DND-41 (cell line): Measurements from ENCODE around the gene TMEM236.

Experiments
- ATAC-seq: fragments of 200-7000 bp; cut with Tn5 transposase; 3 replicates; pipeline ENCODE4 v1.9.1; 2021; ENCODE audit warnings: low read depth; ENCODE audit not compliant: insufficient read depth
- DNase-seq: peaks from one replicate; pipeline ENCODE4 v3.0.0-alpha.2; 2020
- H2AFZ ChIP-seq: 2 replicates; pipeline ENCODE4 v1.6.0; 2012; ENCODE audit warnings: low read depth, low read length
- H3K27ac ChIP-seq: 2 replicates; pipeline ENCODE4 v1.5.1; 2012; ENCODE audit warnings: low read length, inconsistent platforms
- H3K27me3 ChIP-seq: fragments of 200-600 bp; sonication (generic); 2 replicates; pipeline ENCODE4 v1.6.0; 2012; ENCODE audit warnings: low read length, mild to moderate bottlenecking, inconsistent platforms; ENCODE audit not compliant: insufficient read depth, poor library complexity
- H3K36me3 ChIP-seq: 2 replicates; pipeline ENCODE4 v1.5.1; 2012; ENCODE audit warnings: low read length, inconsistent platforms; ENCODE audit not compliant: insufficient read depth
- H3K4me1 ChIP-seq: 2 replicates; pipeline ENCODE4 v1.5.1; 2012; ENCODE audit warnings: mild to moderate bottlenecking, low read length; ENCODE audit not compliant: insufficient read depth
- H3K4me2 ChIP-seq: 2 replicates; pipeline ENCODE4 v1.6.0; 2012; ENCODE audit warnings: mild to moderate bottlenecking, moderate library complexity, low read length, inconsistent platforms; ENCODE audit not compliant: insufficient read depth
- H3K4me3 ChIP-seq, 2 experiments: fragments of 200-600 bp in 1 of 2; shearing (Covaris generic) in 1 of 2; 2 replicates each; pipeline ENCODE4 v1.5.1; 2012 to 2016; ENCODE audit warnings: inconsistent platforms in 2 of 2, low read length in 2 of 2, mild to moderate bottlenecking in 2 of 2, low read depth in 1 of 2, moderate library complexity in 1 of 2
- H3K79me2 ChIP-seq: 2 replicates; pipeline ENCODE4 v1.6.0; 2012; ENCODE audit warnings: low read length, inconsistent platforms; ENCODE audit not compliant: insufficient read depth
- H3K9ac ChIP-seq: 2 replicates; pipeline ENCODE4 v1.6.0; 2012; ENCODE audit warnings: low read depth, mild to moderate bottlenecking, inconsistent platforms, low read length, moderate library complexity
- H3K9me3 ChIP-seq: 2 replicates; pipeline ENCODE4 v1.5.1; 2012; ENCODE audit warnings: low read length, moderate library complexity, mild to moderate bottlenecking, inconsistent platforms; ENCODE audit not compliant: insufficient read depth, severe bottlenecking
- H4K20me1 ChIP-seq: 2 replicates; pipeline ENCODE4 v1.6.0; 2012; ENCODE audit warnings: low read length; ENCODE audit not compliant: insufficient read depth
- EZH2 ChIP-seq: IDR thresholded peaks from 3 replicates; pipeline ENCODE4 v1.6.1; 2012; ENCODE audit warnings: borderline replicate concordance, low read depth, mild to moderate bottlenecking, moderate library complexity, low read length, inconsistent platforms; ENCODE audit not compliant: severe bottlenecking
- TF ChIP-seq, protein P1 (sequence below): IDR thresholded peaks from 2 replicates; pipeline ENCODE4 v1.5.1; 2012; ENCODE audit warnings: borderline replicate concordance, low read length, moderate library complexity, mild to moderate bottlenecking; ENCODE audit not compliant: poor library complexity, severe bottlenecking; ENCODE audit errors: extremely low read depth

Gene TMEM236

DNA sequence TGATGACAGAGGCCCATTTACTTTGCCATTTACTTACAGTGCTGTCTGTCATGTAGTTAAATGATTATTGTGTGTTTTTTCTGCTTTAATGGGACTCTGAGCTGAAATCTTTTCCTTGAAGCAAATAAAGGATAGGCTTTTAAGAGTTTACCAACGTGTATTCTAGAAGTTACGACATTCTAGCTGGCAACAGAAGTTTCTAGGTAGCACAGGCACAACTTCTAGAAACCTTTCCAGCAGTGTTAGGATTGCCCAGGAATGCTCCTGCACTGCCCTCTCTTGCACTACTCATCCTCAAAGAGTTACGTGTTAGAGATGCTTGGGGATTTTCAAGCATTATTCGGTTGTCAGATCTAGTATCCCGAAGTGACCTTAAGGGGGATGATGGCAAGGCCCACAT, 42.5 kb upstream of the TMEM236 start:
- H3K9ac ChIP-seq: no peak overlapping the region
- H3K9me3 ChIP-seq: no peaks in the 10 kb centered on the region
- H3K36me3 ChIP-seq: peaks cover 60% of the 10 kb centered on the region
- H3K27ac ChIP-seq: no peak overlapping the region
- H3K4me3 ChIP-seq: no peak overlapping the region
- no peak for ATAC-seq
- H3K79me2 ChIP-seq: no peaks in the 10 kb centered on the region
- no peaks in the 10 kb centered on the region for H3K4me1 ChIP-seq
- H3K4me2 ChIP-seq: no peak overlapping the region
- H2AFZ ChIP-seq: no peak overlapping the region
- TF ChIP-seq EZH2: no peak
- TF ChIP-seq, protein P1, sequence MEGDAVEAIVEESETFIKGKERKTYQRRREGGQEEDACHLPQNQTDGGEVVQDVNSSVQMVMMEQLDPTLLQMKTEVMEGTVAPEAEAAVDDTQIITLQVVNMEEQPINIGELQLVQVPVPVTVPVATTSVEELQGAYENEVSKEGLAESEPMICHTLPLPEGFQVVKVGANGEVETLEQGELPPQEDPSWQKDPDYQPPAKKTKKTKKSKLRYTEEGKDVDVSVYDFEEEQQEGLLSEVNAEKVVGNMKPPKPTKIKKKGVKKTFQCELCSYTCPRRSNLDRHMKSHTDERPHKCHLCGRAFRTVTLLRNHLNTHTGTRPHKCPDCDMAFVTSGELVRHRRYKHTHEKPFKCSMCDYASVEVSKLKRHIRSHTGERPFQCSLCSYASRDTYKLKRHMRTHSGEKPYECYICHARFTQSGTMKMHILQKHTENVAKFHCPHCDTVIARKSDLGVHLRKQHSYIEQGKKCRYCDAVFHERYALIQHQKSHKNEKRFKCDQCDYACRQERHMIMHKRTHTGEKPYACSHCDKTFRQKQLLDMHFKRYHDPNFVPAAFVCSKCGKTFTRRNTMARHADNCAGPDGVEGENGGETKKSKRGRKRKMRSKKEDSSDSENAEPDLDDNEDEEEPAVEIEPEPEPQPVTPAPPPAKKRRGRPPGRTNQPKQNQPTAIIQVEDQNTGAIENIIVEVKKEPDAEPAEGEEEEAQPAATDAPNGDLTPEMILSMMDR: no peak
- no peak for DNase-seq
- no peaks in the 10 kb centered on the region for H4K20me1 ChIP-seq
- no peaks in the 10 kb centered on the region for H3K27me3 ChIP-seq

DNA sequence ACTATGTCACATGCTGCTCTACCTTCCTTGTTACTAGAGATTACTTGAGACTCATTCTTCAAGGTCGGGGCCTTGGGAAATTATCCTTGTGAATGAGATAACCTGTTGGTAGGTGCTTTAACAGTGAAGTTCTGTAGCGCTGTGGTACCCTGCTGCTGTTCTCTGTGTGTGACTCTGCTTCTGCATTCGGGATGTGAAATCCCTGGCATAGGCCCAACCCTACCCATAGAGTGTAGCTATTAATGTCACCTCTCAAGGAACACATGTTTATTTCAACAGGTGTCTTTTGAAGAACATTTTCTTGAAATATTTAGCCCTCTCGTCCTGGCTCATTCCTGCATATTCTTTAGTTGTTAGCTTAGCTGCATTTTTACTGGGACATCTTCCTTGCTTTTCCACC, 41.8 kb upstream of the TMEM236 start:
- ATAC-seq (no peak), DNase-seq (no peak)
- Histone ChIP-seq H3K4me2 (no peak overlapping the region), H3K27ac (no peak overlapping the region), H3K4me1 (no peaks in the 10 kb centered on the region), H3K9me3 (no peaks in the 10 kb centered on the region), H3K4me3 (no peak overlapping the region), H3K36me3 (peaks cover 64% of the 10 kb centered on the region), H3K9ac (no peak overlapping the region), H3K27me3 (no peaks in the 10 kb centered on the region), H4K20me1 (no peaks in the 10 kb centered on the region), H2AFZ (no peak overlapping the region), H3K79me2 (no peaks in the 10 kb centered on the region)
- TF ChIP-seq, protein P1: no peak
- no peak for TF ChIP-seq EZH2

DNA sequence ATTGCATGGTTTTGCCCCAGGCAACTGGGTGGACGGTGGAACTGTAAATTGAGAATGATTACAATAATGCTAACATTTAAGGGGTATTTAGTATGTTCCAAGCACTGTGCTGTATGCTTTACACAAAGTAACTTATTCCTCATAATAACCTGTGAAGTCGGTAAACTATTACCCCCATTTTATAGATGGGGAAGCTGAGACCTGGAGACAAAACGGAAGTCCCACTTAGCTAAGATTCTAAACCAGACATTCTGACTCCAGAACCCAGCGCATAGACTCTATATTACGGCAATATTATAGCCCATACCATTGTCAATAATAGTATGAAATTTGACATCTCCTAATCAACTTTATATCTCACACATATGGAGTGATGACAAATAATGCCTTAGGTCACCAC, 39.9 kb upstream of the TMEM236 start:
- ATAC-seq (no peak), DNase-seq (no peak)
- no peak overlapping the region for H3K4me3 ChIP-seq
- no peaks in the 10 kb centered on the region for H4K20me1 ChIP-seq
- H3K79me2 ChIP-seq: no peaks in the 10 kb centered on the region
- no peak overlapping the region for H2AFZ ChIP-seq
- peaks cover 62% of the 10 kb centered on the region for H3K36me3 ChIP-seq
- H3K9ac ChIP-seq: no peak overlapping the region
- H3K27ac ChIP-seq: no peak overlapping the region
- no peak overlapping the region for H3K4me2 ChIP-seq
- TF ChIP-seq, protein P1: no peak
- no peak for TF ChIP-seq EZH2
- H3K4me1 ChIP-seq: no peaks in the 10 kb centered on the region
- no peaks in the 10 kb centered on the region for H3K27me3 ChIP-seq
- no peaks in the 10 kb centered on the region for H3K9me3 ChIP-seq

DNA sequence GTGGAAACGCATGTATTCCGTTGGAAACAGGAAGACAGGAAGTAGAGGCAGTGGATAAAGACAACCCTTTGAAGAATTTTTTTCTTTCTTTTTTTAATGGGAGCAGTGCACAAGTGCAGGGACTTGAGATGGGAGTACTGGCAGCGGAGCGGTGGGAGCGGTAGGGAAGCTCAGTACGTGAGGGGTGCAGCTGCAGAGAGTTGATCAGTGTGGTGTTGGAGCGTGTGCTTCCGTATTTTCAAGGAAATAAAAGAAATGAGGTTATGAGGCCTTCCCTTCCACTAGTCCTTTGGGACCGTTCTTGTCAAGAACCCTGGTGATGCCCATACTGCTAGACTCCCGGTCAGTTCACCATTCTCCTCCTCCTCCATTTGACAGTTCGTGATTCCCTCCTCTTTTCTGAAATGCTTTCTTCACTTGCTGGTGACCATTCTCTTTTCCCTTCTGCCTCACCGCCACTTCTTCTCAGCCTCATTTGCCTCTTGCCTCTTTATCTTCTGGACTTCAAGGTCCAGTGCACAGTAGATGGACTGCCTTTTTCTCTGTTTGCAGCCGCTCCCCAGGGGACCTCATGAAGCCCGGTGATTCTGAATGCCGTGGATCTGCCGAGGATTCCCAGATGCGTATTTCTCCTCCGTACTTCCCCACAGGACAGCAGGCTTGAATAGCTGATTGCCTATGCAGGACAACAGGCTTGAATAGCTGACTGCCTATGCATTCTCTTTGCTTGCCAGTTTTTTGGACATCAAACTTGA, 39.1 kb upstream of the TMEM236 start:
- H2AFZ ChIP-seq: no peak overlapping the region
- H3K27me3 ChIP-seq: no peaks in the 10 kb centered on the region
- no peak overlapping the region for H3K9ac ChIP-seq
- H3K9me3 ChIP-seq: no peaks in the 10 kb centered on the region
- no peaks in the 10 kb centered on the region for H4K20me1 ChIP-seq
- H3K79me2 ChIP-seq: no peaks in the 10 kb centered on the region
- DNase-seq (no peak), ATAC-seq (no peak)
- no peak overlapping the region for H3K4me3 ChIP-seq
- no peak overlapping the region for H3K4me2 ChIP-seq
- TF ChIP-seq EZH2: no peak
- TF ChIP-seq, protein P1: no peak
- H3K27ac ChIP-seq: no peak overlapping the region
- H3K4me1 ChIP-seq: no peaks in the 10 kb centered on the region
- H3K36me3 ChIP-seq: peaks cover 66% of the 10 kb centered on the region
